GM18861 (cell line): Measurements from ENCODE around the gene OXER1.
"Not testable (repeated sequence)": the region's sequence is repeated elsewhere in the genome, so short reads cannot be mapped to it uniquely, and the experiment has no call there.

Experiments
- ATAC-seq: cut with Tn5 transposase; IDR thresholded peaks from one replicate; pipeline ENCODE4 v1.9.1; 2021; ENCODE audit not compliant: unreplicated experiment

Gene OXER1

DNA sequence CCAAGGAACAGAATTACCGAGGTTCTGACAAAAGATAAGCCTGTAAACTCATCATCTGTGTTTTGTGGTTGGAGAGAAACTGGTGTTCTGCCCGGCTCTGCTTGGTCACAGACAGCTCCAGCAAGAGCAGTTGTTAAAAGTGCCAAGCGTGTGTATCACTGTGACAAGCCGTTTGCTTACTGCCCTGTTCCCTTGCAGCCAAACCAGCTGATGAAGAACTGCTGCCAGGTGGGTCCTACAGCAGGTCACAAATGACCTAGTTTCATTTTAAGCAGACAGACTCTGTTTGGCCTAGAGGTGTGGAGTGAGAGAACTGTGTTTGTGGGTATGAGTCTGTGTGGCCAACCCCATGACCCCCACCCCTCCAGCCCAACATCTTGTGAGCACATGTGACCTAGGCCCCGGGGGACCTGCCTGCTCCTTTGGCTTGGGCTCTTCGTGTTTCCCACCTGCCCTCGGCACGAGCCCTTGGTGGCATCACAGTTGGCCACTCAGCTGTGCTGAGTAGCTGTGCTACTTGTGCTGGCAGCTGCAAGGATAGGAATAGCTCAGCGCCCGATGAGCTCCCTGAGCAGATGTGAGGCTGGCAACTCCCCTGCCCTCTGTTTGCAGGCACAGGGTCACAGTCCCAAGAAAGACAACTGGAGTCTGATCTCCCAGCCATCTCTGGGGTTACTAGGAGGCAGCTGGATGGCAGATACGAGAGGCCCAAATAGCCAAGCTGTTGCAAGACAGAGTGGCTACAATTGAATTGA lies 9.7 kb downstream of the OXER1 start:
- ATAC-seq = peak; percentile 68

DNA sequence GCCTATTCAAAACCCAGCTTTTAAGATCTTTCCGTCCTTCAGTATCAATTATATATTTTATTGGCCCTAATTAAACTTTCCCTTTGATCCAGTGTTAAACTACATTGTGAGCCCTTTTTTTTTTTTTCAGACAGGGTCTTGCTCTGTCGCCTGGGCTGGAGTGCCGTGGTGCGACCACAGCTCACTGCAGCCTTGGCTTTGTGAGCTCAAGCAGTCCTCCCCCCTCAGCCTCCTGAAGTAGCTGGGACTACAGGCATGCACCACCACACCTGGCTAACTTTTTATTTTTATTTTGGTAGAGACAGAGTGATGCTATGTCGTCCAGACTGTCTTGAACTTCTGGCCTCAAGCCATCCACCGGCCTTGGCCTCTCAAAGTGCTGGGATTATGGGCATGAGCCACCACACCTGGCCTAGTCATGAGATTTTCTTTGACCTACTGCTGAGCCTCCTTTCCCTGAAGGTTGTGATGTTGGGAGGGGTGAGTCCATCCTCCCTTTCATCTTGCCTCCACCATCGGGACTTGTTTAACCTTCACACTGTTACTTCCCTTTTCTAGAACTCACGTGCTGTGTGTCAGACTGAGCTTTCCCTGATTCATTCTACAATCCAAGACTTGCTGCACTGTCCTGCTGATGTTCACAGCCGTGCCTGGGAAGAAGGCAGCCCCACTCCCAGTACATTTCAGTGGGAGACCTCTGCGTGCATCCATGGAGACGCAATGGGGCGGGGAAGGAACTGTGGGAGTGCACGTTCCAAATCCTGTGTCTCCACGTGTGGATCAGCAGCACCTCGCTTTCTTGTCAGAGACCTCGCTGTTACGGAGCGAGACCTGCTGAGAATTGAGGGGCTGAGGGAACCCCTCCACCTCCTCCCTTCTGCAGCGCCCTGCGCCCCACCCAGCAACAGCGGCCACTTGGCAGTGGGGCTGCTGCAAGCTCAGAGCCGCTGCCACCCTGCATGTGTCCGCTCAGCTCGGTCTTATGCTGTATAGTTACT lies 10.8 kb downstream of the OXER1 start:
- ATAC-seq = no peak

DNA sequence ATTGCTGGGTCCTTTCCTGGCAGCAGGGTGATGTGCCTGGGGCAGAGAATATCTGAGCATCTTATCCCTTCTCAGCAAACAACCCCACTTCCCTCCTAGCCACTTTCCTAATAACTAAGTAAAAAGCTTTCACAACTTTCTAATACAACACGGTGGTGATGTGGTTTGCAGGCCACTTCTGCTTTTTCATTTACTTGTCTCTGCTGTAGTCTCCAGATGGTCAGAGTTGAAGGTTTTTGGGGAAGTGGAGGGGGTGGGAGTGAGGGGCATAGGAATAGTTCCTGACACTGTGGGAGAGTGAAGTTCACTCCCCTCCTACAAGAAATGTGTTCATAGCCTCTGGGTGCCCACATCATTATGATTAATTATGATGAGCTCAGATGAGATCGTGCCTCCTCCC lies 11.6 kb downstream of the OXER1 start:
- peak; percentile 60 for ATAC-seq

DNA sequence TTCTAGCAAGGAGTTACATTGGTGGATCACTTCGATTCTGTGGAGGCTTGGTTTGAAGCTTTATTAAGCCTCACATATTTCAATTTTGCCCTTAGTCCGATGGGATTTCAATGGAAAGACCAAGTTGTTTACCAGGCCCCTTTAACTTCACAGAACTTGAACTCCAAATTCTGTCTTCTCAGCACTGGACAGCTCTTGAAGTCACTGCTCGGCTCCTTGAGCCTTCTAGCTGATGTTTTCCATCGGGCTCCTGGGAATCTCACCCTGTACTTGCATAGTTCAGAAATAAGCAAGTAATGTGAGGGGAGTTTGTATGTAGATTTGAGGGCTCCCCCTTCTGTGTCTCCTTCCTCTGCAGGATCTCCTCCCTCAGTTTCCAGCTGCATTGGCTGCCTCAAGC lies 15.1 kb downstream of the OXER1 start:
- no peak for ATAC-seq

DNA sequence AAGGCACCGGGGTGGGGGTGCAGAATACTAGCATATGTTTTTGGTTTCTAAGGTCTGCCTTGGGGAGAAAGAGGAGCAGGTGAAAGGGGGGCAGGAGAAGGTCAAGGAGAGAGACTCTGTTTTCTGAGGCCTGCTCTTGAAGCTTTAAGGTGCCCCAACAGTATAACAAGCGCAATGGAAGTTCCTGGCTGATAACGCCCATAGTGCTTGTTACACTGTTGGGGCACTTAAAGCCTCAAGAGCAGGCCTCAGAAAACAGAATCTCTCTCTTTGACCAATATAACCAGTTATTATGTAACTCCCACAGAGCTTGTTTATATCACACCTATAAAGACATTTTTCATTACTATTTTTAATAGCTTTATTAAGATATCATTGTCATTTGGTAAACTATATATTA lies 16.5 kb downstream of the OXER1 start:
- ATAC-seq = no peak

DNA sequence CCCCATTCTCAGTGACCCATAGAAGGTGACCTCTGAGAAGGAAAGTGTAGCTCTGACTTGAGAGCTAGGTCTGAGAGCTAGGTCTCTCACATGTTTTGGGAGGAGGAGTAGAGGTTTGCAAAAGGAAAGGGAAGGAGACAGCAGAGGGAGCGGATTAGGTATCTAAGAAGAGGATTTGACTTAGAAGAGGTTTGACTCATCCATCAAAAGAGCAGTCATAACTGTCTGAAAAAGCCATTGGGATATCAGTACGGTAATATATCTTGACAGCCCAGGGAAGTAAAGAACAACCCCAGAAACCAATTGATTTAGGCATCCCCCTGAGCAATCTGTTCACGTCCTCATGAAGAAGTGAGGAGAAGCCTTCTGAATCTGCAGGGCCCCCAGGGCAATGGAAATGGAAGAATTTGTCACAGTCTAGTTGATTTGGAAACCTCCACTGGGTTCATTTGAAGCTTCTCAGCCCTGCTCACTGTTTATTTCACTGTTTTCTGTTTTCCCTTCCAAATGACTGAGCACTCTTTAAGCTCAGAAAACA lies 19.3 kb downstream of the OXER1 start:
- ATAC-seq = no peak

DNA sequence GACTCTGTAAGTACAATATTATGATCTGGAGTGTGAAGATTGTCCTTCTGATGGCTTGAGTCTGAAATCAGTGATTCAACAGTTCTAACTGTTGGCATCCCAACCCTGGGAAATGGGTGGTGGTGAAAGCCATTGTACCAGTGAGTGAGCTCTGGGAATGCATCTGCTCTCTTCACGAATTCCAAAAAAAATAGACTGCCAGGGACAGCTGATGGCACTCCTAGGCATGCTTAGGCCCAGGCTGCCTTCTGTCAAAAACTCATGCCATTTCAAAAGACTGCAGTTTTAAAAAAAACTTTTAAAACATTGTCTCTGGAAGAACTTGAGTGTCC lies 20.3 kb downstream of the OXER1 start:
- ATAC-seq = no peak

DNA sequence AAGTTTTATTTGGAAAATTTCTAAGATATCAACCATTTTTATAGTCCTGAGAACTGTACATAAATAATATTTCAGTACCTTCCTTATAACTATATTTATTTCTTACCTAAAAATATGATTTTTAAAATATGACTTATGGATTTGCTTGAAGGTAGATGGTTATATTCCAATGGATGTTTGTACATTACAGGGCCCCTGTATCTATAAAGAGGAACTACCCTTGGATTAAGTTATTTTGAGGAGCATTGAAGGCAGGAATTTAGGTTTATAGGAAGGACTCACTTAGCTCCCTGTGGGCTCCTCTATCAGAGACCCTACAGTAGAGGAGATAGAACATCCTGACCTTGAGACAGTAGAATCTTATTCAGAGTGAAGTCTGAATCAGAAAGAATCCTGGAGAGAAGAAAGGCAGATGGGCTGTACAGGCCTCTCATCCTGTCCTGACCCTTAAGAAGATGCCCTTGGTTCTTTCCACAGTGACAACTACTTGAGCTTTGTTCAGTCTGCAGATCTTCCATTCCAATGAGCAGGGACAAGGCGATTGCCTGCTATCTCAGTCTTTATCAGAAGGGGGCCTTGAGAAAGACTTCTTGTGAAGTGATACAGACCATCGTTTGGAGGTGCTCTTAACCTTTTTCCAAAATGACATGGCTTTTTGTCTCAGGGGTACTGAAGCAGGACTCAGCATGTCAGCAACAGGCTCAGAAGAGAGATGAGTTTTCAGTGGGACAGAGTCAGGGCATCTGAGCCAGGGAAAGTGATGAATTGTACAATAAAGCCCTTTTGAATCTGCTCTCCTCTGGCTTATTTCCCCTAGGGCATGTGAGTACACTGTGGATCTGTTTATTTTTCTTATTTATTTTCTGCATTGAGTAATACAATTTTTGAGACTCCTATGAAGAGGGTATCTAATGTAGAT lies 20.9 kb downstream of the OXER1 start:
- ATAC-seq = no peak

DNA sequence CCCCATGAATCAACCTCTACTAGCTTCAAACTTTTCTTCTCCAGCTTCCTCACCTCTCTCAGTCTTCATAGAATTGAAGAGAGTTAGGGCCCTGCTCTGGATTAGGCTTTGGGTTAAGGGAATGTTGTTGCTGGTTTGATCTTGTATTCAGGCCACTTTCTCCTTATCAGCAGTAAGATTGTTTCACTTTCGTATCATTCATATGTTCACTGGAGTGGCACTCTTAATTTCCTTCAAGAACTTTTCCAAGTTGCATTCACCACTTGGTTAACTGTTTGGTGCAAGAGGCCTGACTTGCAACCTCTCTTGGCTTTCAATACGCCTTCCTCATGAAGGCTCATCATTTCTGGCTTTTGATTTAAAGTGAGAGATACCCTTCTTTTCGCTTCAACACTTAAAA lies 22.8 kb downstream of the OXER1 start:
- ATAC-seq = no peak

DNA sequence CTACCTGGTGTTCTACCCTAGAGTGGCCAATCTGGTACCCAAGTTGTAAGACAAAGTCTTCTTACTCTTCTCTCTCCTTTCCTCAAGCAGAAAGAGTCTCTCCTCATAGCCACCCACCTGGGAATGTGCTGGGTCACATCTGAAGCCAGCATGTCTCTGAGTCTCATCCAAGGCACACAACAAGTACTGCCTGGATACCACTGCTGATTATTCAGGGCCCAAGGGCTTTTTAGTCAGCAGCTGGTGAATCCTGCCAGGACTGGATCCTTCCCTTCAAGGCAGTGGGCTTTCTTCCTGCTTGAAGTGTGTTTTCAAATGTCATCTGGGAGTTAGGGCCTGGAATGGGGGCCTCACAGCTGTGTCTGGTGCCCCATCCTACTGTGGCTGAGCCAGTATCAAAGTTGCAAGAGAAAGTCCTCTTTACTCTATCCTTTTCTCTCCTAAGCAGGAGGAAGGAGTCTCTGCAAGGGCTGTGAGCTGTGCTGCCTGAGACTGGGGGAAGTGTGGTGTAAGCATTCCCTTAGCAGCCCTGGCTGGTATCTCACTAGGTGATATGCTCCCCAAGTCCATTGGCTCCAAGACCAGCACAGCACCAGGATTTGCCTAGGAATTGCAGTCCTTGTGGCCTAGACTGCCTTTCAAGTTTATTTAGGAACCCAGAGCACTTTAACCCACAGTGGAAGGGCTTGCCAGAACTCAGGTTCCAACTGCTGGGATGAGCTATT lies 27.2 kb downstream of the OXER1 start:
- ATAC-seq = no peak

DNA sequence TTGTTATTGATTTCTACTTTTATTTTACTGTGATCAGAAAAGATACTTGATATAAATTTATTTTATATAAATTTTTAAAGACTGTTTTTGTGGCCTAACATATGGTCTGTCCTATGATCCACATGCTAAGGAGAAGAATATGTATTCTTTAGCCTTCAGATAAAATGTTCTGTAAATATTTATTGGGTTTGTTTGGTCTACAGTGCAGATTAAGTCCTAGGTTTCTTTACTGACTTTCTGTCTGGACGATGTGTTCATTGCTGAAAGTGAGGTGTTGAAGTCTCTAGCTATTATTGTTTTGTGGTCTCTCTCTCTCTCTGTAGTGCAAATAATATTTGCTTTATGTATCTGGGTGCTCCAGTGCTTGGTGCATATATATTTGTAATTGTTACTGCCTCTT lies 30.1 kb downstream of the OXER1 start:
- ATAC-seq = no peak

DNA sequence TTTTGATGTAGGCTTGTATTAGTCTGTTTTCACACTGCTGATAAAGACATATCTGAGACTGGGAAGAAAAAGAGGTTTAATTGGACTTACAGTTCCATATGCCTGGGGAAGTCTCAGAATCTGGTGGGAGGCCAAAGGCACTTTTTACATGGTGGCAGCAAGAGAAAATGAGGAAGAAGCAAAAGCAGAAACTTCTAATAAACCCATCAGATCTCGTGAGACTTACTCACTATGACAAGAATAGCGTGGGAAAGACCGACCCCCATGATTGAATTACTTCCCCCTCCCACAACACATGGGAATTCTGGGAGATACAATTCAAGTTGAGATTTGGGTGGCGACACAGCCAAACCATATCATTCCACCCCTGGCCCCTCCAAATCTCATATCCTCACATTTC lies 32.6 kb downstream of the OXER1 start:
- ATAC-seq = not testable (repeated sequence)

DNA sequence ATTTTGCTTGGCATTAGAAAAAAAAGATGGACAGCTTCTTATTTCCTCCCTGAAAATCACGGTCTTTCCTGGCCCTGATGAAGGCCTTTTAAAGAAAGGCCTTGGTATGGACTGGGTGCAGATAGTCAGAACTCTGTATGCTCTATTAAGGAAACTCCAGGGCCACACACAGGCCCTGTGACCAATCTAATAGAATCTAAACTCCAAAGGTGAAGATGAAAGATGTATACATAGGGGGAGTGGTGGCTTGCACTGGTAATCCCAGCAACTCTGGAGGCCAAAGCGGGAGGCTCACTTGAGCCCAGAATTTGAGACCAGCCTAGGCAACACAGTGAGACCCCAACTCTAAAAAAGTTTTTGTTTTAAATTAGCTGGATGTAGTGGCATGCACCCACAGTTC lies 37.3 kb downstream of the OXER1 start:
- ATAC-seq = no peak

DNA sequence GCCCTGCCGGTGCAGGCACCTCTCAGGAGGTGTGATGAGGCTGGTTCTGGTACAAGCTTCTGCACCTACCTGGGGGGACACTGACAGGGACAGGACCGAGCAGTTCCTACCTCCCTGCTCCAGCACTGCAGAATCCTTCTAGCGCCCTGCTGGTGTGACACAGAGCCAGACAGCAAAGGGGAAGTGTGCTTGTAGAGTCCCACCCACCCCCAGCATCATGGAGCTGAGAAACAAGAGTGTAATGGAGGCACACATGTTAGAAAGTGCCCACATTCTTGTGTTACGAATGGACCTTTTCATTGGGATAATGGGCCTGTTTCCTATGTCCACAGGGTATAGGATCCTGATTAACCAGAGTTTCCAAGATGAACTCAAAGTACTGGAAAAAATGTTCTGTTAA lies 38.3 kb downstream of the OXER1 start:
- ATAC-seq = no peak

DNA sequence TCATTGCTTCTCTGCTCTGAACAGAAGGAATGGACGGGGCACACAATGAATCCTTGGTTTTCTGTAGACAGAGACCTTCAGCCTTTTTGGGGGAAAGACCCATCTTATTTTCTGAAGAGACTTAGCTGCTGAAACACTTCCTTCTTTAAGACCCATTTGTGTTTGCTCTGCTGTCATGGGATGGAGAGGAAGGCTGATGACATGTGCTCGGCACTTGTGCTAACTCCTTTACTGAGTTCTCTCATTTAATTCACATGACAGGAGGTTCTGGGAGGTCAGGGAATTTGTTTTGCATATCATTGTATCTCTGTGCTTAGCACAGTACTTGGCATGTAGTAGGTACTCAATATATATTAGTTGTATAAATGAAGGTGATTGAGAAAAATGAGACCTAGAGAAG lies 39.0 kb downstream of the OXER1 start:
- no peak for ATAC-seq

DNA sequence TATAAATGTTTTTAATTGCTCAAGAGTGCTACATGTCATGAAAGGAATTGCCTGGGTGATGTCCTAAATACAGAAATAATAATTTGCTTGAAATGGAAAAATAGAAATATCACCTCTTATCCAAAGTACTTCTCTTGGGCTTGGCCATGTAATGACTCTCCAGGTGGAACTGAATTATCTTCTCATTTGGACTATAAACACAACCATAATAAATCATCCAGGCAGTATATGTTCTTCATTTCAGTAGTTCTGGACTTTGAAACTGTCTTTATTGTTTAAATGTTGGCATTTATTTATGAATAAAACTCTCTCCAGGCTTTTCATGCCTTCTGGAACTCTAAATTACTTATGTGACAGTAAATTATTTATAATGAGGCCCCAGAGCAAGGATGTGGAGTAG lies 40.5 kb downstream of the OXER1 start:
- ATAC-seq = no peak

DNA sequence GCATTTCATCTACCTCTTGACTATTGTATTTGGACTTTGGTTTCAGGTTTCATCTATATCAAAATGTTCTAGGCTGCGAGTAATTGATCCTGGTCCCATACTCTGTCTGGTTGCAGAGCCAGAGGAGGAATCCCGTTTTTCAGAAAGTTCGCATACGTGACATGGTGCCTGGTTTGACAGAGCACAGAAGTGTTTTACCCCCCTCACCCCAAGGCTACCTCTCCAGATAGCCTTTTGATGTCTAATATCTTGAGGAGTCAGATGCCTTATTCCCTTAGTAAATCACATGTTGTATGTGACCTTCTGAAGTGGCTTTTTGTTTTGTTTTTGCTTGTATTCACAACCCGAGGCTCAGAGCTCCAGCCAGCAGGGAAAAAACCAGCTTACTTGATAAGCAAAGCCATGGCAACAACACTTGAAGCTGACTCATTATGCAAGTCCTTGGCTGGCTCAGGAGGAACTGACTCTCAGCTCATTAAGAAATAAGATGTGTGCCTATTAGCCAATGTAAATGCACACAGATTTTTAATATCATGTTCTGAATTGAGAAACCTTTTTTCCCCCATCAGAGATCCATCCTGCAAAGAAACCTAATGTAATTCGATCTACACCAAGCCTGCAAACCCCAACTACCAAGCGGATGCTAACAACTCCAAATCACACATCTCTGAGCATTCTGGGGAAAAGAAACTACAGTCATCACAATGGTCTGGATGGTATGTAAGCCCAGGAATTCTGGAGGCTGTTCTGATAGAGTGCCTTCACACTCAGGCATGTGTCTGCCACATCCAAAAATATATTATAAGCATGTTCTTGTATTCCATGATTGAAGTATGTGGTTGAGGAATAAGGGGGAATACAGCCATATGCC lies 41.4 kb downstream of the OXER1 start:
- peak; percentile 99 for ATAC-seq

DNA sequence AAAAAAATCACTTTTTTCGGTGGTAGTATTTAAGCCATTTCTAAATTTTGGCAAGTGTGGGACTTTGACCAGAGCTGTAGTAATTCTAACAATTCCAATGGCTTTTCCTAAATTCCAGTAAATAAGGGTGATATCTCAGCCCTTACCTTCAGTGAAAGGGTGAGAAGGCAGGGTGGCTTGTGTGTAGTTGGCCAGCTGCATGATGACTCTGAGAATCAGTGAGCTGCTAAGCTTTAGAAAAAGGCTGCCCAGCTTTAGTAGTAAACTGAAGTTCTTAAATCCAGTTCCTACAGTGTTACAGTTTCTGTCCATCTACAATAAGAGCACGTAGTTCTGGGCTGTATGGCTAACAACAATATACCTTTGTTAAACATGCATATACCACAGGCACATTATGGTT lies 42.0 kb downstream of the OXER1 start:
- no peak for ATAC-seq

DNA sequence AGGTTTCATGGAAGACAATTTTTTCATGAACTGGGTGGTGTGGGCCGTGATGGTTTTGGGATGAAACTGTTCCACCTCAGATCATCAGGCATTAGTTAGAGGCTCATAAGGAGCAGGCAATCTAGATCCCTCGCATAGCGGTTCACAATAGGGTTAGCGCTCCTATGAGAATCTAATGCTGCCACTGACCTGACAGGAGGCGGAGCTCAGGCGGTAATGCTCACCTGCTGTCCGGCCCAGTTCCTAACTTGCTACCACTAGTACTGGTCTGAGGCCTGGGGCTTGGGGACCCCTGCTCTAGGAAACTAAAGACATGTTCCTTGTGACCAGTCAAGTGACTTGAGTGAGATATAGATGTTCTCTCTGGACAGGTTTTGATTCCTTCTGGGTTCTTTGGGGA lies 49.2 kb downstream of the OXER1 start:
- no peak for ATAC-seq
